Testis (tissue), 3 donors: Measurements from ENCODE around the gene KIF26A. TPM values are rescaled to one million over a fixed set of nuclear protein-coding genes. Genes with fewer than 3 reads are reported as not detected.

Source experiments
- DNase-seq: peaks from one replicate; pipeline ENCODE4 v3.0.0-alpha.2; 2019
- H3K27ac ChIP-seq, 2 donors: fragments of 200-600 bp; sonication (generic); one replicate each; pipeline ENCODE4 v1.5.1; 2019
- H3K27me3 ChIP-seq: fragments of 200-600 bp; sonication (generic); one replicate; pipeline ENCODE4 v1.5.1; 2019
- H3K36me3 ChIP-seq: fragments of 200-600 bp; sonication (generic); one replicate; pipeline ENCODE4 v1.5.1; 2017; ENCODE audit warnings: low read depth; ENCODE audit errors: missing control alignments
- H3K4me1 ChIP-seq: fragments of 200-600 bp; sonication (generic); one replicate; pipeline ENCODE4 v1.5.1; 2019
- H3K4me3 ChIP-seq, 2 donors: fragments of 200-600 bp; sonication (generic); one replicate each; pipeline ENCODE4 v1.5.1; 2017 to 2019
- H3K9me3 ChIP-seq: fragments of 200-600 bp; sonication (generic); one replicate; pipeline ENCODE4 v1.5.1; 2017
- POLR2A ChIP-seq: fragments of 450-650 bp; IDR thresholded peaks from one replicate; pipeline ENCODE4 v1.6.1; 2017; ENCODE audit warnings: antibody characterized with exemption, mild to moderate bottlenecking, moderate library complexity
- WGBS, 2 donors: methylation state at CpG; one replicate each; pipeline ENCODE4 v1.1.5; 2018; 5-methylcytosine and 5-hydroxymethylcytosine counted together
- intact Hi-C: fragments of 100-400 bp; cut with DNase I; formaldehyde crosslinking; loops from one replicate; pipeline ENCODE4 v1.15.1; 2023; ENCODE audit warnings: low total_unique reads
- polyA plus RNA-seq: library from polyadenylated mRNA; stranded (reverse); fragments of 350-450 nt; fragmentation: Illumina TruSeq; extraction: RNeasy Lipid Tissue Mini Kit (QIAGEN cat#74804); gene quantifications from one replicate; pipeline ENCODE4 v1.2.3, GENCODE V29; 2014; ENCODE audit warnings: low read depth, low replicate concordance; ENCODE audit not compliant: insufficient read depth
- total RNA-seq, 2 donors: library from RNA; depleted of rRNA; stranded (reverse); fragments of >200 nt; gene quantifications; one replicate each; pipeline ENCODE4 v1.2.3, GENCODE V29; 2016
- TF ChIP-seq, protein P1 (sequence below), 3 experiments: fragments of 450-650 bp in 2 of 3; fragments of 200-600 bp in 1 of 3; sonication (generic) in 1 of 3; IDR thresholded peaks; one replicate each; pipeline ENCODE4 v1.5.1; 2016 to 2019; ENCODE audit warnings: antibody characterized with exemption in 3 of 3, mild to moderate bottlenecking in 2 of 3, moderate library complexity in 1 of 3

KIF26A gene
- total and polyA plus RNA-seq, 3 donors from 2014 or later = 5.6 to 21.2 (median 18.3) TPM

DNA sequence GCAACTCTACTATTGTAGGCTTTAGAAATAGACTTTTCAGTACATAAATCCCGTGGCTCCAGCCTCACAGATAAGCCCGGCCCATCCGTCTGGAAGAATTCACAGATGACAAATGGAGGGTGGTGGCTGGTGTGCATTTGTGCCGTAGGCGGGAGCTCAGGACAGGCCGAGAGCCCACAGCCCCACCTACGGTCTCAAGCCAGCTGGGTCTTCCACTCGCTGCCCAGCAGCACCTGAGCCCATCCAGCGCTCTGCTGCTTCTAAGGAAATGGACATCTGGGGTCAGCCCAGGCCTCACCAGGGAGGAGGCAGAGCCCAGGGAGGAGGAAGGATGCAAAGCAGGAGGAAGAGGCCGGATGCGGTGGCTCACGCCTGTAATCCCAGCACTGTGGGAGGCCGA is 72.8 kb downstream of the KIF26A start:
- Histone ChIP-seq H3K4me3 (no peak overlapping the region), H3K27me3 (no peaks in the 10 kb centered on the region), H3K36me3 (no peaks in the 10 kb centered on the region), H3K27ac (no peak overlapping the region), H3K9me3 (no peaks in the 10 kb centered on the region), H3K4me1 (no peaks in the 10 kb centered on the region)
- no peak for DNase-seq
- TF ChIP-seq, protein P1, sequence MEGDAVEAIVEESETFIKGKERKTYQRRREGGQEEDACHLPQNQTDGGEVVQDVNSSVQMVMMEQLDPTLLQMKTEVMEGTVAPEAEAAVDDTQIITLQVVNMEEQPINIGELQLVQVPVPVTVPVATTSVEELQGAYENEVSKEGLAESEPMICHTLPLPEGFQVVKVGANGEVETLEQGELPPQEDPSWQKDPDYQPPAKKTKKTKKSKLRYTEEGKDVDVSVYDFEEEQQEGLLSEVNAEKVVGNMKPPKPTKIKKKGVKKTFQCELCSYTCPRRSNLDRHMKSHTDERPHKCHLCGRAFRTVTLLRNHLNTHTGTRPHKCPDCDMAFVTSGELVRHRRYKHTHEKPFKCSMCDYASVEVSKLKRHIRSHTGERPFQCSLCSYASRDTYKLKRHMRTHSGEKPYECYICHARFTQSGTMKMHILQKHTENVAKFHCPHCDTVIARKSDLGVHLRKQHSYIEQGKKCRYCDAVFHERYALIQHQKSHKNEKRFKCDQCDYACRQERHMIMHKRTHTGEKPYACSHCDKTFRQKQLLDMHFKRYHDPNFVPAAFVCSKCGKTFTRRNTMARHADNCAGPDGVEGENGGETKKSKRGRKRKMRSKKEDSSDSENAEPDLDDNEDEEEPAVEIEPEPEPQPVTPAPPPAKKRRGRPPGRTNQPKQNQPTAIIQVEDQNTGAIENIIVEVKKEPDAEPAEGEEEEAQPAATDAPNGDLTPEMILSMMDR (IDR thresholded peaks at IDR 0.05) = no peak
- no peak for TF ChIP-seq POLR2A
- intact Hi-C loops = no loop called here
- 88 to 90% methylated on average over 12 to 13 of the region's 13 CpGs for WGBS, 2 donors

- no peaks in the 10 kb centered on the region for H3K27me3 ChIP-seq
- TF ChIP-seq, protein P1 (IDR thresholded peaks at IDR 0.05) = no peak
- no peak for TF ChIP-seq POLR2A
Observed at GRCh38 chr14:104211741-104212140, 73.4 kb downstream of the KIF26A start.

DNA sequence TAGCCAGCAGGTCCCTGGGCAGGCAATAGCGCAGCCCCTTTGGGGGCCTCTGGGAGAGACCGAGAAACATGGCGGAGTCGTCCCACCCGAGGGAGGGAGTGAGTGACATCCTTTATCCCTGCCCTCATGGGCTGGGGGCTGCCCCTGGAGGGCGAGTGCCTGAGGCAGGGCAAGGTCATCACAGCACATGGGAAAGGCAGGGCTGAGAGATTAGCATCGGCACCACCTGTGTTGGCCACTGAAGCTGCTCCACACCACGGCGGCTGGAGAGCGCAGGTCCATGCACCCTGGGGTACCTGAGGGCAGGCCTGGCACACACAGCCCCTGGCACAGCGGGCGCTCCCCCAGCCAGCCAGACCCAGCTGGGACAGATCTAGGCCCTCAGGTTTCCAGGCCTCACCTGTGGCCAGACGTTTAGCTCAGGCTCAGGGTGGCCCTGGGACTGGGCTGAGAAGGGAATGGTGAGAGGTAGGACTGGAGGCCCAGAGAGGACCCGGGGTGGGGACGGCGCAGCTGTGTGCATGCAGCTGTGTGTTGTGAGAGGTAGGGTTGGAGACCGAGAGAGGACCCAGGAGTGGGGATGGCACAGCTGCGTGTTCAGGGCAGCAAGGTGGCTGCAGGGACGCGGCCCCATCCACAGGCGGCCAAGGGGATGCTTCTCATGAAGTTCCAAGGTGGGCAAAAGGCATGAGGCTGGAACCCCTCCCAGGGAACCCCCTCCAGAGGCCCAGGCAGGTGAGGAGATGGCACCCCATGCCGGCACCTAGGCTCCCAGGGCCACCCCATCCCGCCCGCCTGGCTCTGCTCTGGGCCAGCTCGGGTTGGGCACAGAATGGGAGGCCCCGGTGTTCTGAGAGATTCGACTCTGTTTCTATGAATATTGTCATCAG is 74.1 kb downstream of the KIF26A start:
- intact Hi-C loops = no loop called here
- Histone ChIP-seq H3K9me3 (no peaks in the 10 kb centered on the region), H3K27ac (no peak overlapping the region), H3K36me3 (no peaks in the 10 kb centered on the region), H3K4me3 (no peak overlapping the region), H3K27me3 (no peaks in the 10 kb centered on the region), H3K4me1 (no peaks in the 10 kb centered on the region)
- no peak for DNase-seq
- TF ChIP-seq, protein P1 (IDR thresholded peaks at IDR 0.05) = no peak
- no peak for TF ChIP-seq POLR2A
- WGBS, 2 donors = 95% methylated on average over 20 to 24 of the region's 27 CpGs

More at GRCh38 chr14:104211741-104212140, 73.4 kb downstream of the KIF26A start:
- WGBS, 2 donors = 95 to 96% methylated on average over 9 of the region's 9 CpGs
- Histone ChIP-seq H3K9me3 (no peaks in the 10 kb centered on the region), H3K36me3 (no peaks in the 10 kb centered on the region), H3K4me3 (no peak overlapping the region), H3K4me1 (no peaks in the 10 kb centered on the region), H3K27ac (no peak overlapping the region)
- DNase-seq = no peak
- intact Hi-C loops = no loop called here

DNA sequence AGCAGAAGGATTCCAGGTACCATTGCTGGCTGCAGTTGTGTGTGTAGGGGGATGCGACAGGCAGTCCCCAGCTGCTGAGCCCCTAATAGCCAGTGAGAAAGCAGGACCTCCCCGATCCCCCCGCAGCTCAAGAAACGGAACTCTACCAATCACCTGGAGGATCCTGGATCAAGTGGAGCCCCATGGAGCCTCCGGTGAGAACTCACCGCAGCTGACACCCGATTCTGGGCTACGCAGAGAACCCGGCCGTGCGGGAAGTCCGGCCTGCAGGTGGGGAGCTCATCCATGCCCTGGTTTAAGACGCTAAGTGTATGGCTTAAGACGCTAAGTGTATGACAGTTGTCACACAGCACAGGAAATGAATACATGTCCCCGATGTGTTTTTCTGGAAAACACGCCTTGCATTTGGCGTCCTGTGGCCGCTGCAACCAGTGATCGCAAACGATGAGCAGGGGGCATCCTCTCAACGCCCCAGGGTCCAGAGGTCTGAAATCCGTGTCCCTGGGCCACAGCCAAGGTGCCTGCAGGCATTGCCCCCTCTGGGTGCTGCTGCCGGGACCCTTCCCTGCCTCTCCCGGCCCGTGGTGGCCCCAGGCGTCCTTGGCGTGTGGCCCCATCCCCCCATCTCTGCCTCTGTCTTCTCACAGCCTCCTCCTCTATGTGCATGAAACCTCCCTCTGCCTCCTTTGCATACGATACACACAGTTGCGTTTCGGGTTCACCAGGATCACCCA is 75.1 kb downstream of the KIF26A start:
- intact Hi-C loops = no loop called here
- Histone ChIP-seq H3K27me3 (no peaks in the 10 kb centered on the region), H3K4me1 (no peaks in the 10 kb centered on the region), H3K36me3 (no peaks in the 10 kb centered on the region), H3K27ac (no peak overlapping the region), H3K9me3 (no peaks in the 10 kb centered on the region), H3K4me3 (no peak overlapping the region)
- no peak for DNase-seq
- TF ChIP-seq, protein P1 (IDR thresholded peaks at IDR 0.05) = no peak
- TF ChIP-seq POLR2A = no peak
- WGBS, 2 donors = 88 to 91% methylated on average over 30 of the region's 30 CpGs
